ENCODE data around the gene ARID4B.

ARID4B gene

DNA sequence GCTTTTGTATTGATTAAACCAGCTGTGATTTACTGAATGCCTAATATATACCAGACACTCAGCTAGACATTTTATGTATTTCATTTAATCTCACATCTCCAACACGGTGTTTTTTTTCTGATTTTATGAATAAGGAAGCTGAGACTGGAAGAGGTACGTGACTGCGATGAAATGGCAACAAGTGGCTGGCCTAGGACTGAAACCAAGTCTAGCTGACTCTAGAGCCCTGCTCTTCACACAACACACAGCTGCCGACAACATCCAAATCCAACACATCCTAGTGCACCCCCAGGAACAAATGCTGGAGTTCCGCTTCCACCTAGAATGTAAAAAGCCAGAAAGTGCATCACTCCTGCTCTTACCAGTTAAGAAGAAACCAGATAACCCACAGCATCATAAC lies 188.7 kb downstream of the ARID4B start:
- no peak overlapping the region for H3K4me3 ChIP-seq (ENCODE audit: low read depth, low read length)
- TF ChIP-seq, protein P1, sequence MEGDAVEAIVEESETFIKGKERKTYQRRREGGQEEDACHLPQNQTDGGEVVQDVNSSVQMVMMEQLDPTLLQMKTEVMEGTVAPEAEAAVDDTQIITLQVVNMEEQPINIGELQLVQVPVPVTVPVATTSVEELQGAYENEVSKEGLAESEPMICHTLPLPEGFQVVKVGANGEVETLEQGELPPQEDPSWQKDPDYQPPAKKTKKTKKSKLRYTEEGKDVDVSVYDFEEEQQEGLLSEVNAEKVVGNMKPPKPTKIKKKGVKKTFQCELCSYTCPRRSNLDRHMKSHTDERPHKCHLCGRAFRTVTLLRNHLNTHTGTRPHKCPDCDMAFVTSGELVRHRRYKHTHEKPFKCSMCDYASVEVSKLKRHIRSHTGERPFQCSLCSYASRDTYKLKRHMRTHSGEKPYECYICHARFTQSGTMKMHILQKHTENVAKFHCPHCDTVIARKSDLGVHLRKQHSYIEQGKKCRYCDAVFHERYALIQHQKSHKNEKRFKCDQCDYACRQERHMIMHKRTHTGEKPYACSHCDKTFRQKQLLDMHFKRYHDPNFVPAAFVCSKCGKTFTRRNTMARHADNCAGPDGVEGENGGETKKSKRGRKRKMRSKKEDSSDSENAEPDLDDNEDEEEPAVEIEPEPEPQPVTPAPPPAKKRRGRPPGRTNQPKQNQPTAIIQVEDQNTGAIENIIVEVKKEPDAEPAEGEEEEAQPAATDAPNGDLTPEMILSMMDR (IDR thresholded peaks at IDR 0.05; ENCODE audit: low read depth, low read length): no peak

GRCh38 chr1:235138821-235139220 lies 189.2 kb downstream of the ARID4B start:
- no peak overlapping the region for H3K4me3 ChIP-seq (ENCODE audit: low read depth, low read length)
- TF ChIP-seq, protein P1 (IDR thresholded peaks at IDR 0.05; ENCODE audit: low read depth, low read length): no peak

GRCh38 chr1:235136111-235136510 lies 191.9 kb downstream of the ARID4B start:
- H3K4me3 ChIP-seq (ENCODE audit: low read depth, low read length): no peak overlapping the region
- TF ChIP-seq, protein P1 (IDR thresholded peaks at IDR 0.05; ENCODE audit: low read depth, low read length): no peak

GRCh38 chr1:235134171-235134570 lies 193.8 kb downstream of the ARID4B start:
- H3K4me3 ChIP-seq (ENCODE audit: low read depth, low read length): no peak overlapping the region
- TF ChIP-seq, protein P1 (IDR thresholded peaks at IDR 0.05; ENCODE audit: low read depth, low read length): no peak

DNA sequence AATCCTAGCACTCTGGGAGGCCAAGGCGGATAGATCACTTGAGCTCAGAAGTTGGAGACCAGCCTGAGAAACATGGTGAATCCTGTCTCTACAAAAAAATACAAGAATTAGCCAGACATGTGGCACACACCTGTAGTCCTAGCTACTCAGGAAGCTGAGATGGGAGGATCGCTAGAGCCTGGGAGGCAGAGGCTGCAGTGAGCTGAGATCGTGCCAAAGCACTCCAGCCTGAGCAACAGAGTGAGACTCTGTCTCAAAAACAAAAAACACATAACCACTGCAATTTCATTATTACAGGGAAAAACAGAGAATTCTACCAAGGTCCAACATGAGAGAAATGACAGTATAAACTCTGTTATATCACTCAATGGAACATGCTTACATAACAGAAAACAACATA lies 194.9 kb downstream of the ARID4B start:
- TF ChIP-seq, protein P1 (IDR thresholded peaks at IDR 0.05; ENCODE audit: low read depth, low read length): no peak
- no peak overlapping the region for H3K4me3 ChIP-seq (ENCODE audit: low read depth, low read length)

GRCh38 chr1:235131961-235132360 lies 196.0 kb downstream of the ARID4B start:
- TF ChIP-seq, protein P1 (IDR thresholded peaks at IDR 0.05; ENCODE audit: low read depth, low read length): no peak
- H3K4me3 ChIP-seq (ENCODE audit: low read depth, low read length): no peak overlapping the region

DNA sequence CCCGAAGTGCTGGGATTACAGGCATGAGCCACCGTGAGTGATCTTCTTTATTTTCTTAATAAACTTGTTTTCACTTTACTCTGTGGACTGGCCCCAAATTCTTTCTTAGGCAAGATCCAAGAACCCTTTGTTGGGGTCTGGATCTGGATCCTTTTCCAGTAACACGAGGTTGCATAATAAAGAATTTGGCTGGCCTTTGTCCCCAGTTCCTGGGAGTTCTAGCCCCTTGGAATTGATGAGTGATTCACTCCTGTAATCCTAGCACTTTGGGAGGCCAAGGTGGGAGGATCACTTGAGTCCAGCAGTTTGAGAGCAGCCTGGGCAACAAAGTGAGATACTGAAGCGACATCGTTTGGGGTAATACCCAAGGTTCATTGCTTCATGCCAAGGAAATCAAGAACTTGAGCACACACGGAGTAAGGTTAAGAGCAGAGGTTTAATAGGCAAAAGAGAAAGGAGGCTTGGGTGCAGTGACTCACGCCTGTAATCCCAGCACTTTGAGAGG lies 197.2 kb downstream of the ARID4B start:
- no peak overlapping the region for H3K4me3 ChIP-seq (ENCODE audit: low read depth, low read length)
- TF ChIP-seq, protein P1 (IDR thresholded peaks at IDR 0.05; ENCODE audit: low read depth, low read length): no peak

Data from WI38 (cell line).